Right cardiac atrium (tissue), 5 donors: ENCODE data around the gene BEX4. TPM values are rescaled to one million over a fixed set of nuclear protein-coding genes. Genes with fewer than 3 reads are reported as not detected.

Experiments
- ATAC-seq, 2 donors: fragments of 200-7000 bp; cut with Tn5 transposase; one replicate each; pipeline versions ENCODE4 v1.8.0 to v1.9.1; 2020; ENCODE audit warnings: moderate library complexity in 2 of 2, mild to moderate bottlenecking in 1 of 2
- DNase-seq, 3 donors: peaks; one replicate each; pipeline ENCODE4 v3.0.0-alpha.2; 2020
- H3K27ac ChIP-seq: one replicate; pipeline ENCODE4 v1.5.1; 2013; ENCODE audit warnings: mild to moderate bottlenecking, low read length, control low read depth, moderate library complexity
- H3K27me3 ChIP-seq: one replicate; pipeline ENCODE4 v1.6.1; 2013; ENCODE audit not compliant: control insufficient read depth, insufficient read depth
- H3K4me1 ChIP-seq: one replicate; pipeline ENCODE4 v1.6.1; 2013; ENCODE audit warnings: low read length; ENCODE audit not compliant: control insufficient read depth, insufficient read depth
- H3K4me3 ChIP-seq: one replicate; pipeline ENCODE4 v1.5.1; 2013; ENCODE audit warnings: low read length, control low read depth
- H3K9me3 ChIP-seq: one replicate; pipeline ENCODE4 v1.6.1; 2013; ENCODE audit warnings: low read length; ENCODE audit not compliant: control insufficient read depth
- WGBS: extraction: QIAGEN DNeasy Blood & Tissue Kit; methylation state at CpG from one replicate; pipeline ENCODE4 v1.1.7; 2013; 5-methylcytosine and 5-hydroxymethylcytosine counted together
- intact Hi-C, 4 donors: fragments of 100-400 bp; cut with DNase I; formaldehyde crosslinking; loops; one replicate each; pipeline versions ENCODE4 v1.11.0 to v1.14.0; 2022 to 2023
- polyA plus RNA-seq: library from polyadenylated mRNA; stranded (reverse); fragments of 200-250 nt; gene quantifications from one replicate; pipeline ENCODE4 v1.2.3, GENCODE V29; 2013
- total RNA-seq, 4 donors: library from RNA; stranded (reverse); fragmentation: NEBNext Ultra II Directional; extraction: Animal tissue kit (Norgen Biotek cat#: 25700); gene quantifications; one replicate each; pipeline ENCODE4 v1.2.1, GENCODE V29; 2021
- donor health status: healthy with polysubstance abuse.
- donor health status: DM: no; HTN: yes; CAD: no.
- donor health status: DM: no; HTN: no; CAD: no.
- donor health status: DM: no; HTN: yes; CAD: no; lungs with severe emphysema.
- donor health status: DM: yes; HTN: yes; CAD: no.

The BEX4 gene
- total and polyA plus RNA-seq, 5 donors, result 62.9 to 141 (median 81.8) TPM

DNA sequence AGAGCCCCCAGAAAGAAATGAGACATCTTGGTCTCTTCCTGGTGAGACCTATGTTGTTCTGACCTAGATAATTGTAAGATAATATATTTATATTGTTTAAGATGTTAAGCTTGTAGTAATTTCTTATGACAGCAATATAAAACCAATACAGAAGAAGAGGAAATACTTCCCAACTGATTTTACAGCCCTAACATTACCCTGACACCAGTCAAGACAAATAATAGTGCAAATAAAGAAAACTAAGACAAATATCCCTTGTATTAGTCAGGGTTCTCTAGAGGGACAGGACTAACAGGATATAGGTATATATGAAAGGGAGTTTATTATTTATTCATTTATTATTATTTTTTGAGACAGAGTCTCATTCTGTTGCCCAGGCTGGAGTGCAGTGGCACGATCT lies 21.4 kb downstream of the BEX4 start:
- intact Hi-C loops, result no loop called here
- WGBS, result 96% methylated on average over 1 of the region's 1 CpG
- Histone ChIP-seq H3K9me3 (no peaks in the 10 kb centered on the region), H3K4me3 (no peak overlapping the region), H3K27ac (no peak overlapping the region), H3K4me1 (no peaks in the 10 kb centered on the region), H3K27me3 (no peaks in the 10 kb centered on the region)
- no peak for DNase-seq
- no peak for ATAC-seq

DNA sequence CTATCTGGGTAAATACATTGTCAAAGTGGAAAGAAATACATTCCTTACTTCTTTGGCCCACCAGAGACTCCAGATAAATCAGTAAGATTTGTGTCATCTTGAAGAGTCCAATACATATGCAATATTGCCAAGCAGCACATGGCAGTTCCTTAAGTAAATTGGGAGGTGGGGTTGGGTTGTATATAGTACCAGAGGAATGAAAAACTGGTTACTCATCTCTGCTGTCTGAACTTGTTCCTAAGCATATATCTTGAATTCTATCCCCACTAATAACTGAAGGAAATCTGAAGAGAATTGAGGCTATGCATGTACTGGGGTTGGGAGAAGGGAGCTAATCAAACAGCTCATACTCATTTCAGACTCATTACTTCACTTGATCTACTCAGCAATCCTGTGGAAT lies 25.2 kb downstream of the BEX4 start:
- Histone ChIP-seq H3K4me3 (no peak overlapping the region), H3K27ac (no peak overlapping the region), H3K9me3 (no peaks in the 10 kb centered on the region), H3K27me3 (no peaks in the 10 kb centered on the region), H3K4me1 (no peaks in the 10 kb centered on the region)
- no peak for DNase-seq
- no peak for ATAC-seq
- intact Hi-C loops, result no loop called here

DNA sequence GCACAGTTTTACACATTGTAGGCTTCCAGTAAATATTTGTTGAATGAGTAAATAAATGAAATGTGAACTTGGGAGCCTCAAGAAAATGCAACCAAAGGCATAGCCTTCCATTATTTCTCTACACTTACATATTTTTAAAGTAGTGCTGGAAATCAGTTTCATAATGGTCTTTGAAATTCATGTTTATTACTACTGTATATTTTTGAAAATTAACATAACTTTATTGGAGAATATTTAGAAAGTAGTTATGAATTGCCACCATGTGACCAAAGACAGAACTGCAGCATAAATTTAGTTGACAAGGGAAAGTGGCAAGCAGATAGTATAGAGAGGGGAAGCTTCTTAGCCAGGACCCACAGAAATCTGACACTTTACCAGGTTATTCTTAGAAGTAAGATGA lies 33.6 kb downstream of the BEX4 start:
- Histone ChIP-seq H3K27ac (no peak overlapping the region), H3K4me3 (no peak overlapping the region), H3K27me3 (no peaks in the 10 kb centered on the region), H3K4me1 (no peaks in the 10 kb centered on the region), H3K9me3 (no peaks in the 10 kb centered on the region)
- intact Hi-C loops, result no loop called here
- no peak for ATAC-seq
- no peak for DNase-seq

DNA sequence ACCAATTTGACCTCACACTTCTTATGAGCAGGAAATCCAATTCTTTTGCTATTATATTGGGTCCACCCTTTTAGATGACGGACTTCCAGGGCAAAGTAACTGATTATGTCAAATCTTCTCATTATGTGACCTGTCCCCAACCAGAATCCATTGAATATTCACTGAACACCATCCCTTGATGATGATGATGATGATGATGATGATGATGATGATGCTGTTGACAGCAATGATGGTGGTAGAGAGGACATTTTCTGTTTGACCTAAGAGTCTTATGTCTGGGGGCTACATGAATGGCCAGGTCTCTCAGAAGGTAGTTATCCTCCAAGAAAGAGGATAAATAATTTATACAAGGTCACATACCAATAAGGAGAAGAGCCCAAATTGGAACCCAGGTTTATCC lies 34.9 kb downstream of the BEX4 start:
- Histone ChIP-seq H3K27me3 (no peaks in the 10 kb centered on the region), H3K9me3 (no peaks in the 10 kb centered on the region), H3K27ac (no peak overlapping the region), H3K4me1 (no peaks in the 10 kb centered on the region), H3K4me3 (no peak overlapping the region)
- ATAC-seq (no peak), DNase-seq (no peak)
- WGBS, result 75% methylated on average over 1 of the region's 1 CpG
- intact Hi-C loops, result loop anchor here in 1 of 4 donors (5.0 kb wide), 1 partner anchor 38 kb away; no protein-coding TSS in a partner anchor

DNA sequence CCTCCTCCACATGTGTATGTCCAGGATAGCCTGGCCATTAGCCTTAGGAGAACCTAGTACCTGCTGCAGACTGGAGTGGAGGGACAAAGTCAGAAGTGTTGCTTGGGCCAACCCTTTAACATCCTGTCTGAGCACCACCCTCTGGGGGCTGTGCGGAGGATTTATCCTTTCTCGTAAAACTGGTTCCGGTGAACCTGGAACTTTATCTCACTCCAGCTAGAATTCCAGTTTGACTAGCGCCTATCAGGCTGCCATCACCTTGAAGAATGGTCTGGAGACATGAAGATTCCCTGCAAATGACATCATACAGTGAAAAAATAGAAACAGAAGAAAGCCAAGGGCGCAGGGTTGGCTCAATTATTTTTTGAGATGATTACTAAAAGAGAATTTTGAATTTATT lies 36.1 kb downstream of the BEX4 start:
- H3K27ac ChIP-seq, result no peak overlapping the region
- DNase-seq, result no peak
- no peak overlapping the region for H3K4me3 ChIP-seq
- H3K4me1 ChIP-seq, result no peaks in the 10 kb centered on the region
- intact Hi-C loops, result loop anchor here in 1 of 4 donors (5.0 kb wide), 1 partner anchor 39 kb away; no protein-coding TSS in a partner anchor
- WGBS, result 34% methylated on average over 5 of the region's 5 CpGs
- ATAC-seq, result no peak
- no peaks in the 10 kb centered on the region for H3K9me3 ChIP-seq
- no peaks in the 10 kb centered on the region for H3K27me3 ChIP-seq

DNA sequence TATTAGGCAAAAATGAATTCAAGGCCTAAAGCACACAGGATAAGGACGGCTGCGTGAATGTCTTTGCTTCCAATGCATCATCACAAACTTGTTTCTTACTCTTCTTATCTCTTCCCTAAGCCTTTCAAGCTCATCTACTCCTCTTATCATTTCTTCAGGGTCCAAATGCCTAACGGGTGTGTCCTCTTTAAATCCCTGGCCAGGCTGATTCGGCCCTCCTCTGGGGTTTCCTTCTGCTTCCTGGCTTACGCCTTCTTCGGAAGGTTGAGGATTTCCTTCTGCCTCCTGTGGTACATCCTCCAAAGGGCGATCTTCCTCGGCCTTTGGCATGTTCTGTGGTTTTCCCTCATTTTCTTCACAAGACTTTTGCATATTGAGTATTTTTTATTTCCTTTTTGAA lies 38.7 kb downstream of the BEX4 start:
- no peak for DNase-seq
- peak in 1 of 2 donors; percentile 68 for ATAC-seq
- peak overlapping the region; percentile 99 for H3K27ac ChIP-seq
- H3K4me3 ChIP-seq, result peak overlapping the region; percentile 99
- H3K4me1 ChIP-seq, result no peaks in the 10 kb centered on the region
- H3K9me3 ChIP-seq, result no peaks in the 10 kb centered on the region
- H3K27me3 ChIP-seq, result no peaks in the 10 kb centered on the region
- WGBS, result 9% methylated on average over 8 of the region's 8 CpGs
- intact Hi-C loops, result loop anchor here in 1 of 4 donors (5.0 kb wide), 1 partner anchor 41 kb away; no protein-coding TSS in a partner anchor

DNA sequence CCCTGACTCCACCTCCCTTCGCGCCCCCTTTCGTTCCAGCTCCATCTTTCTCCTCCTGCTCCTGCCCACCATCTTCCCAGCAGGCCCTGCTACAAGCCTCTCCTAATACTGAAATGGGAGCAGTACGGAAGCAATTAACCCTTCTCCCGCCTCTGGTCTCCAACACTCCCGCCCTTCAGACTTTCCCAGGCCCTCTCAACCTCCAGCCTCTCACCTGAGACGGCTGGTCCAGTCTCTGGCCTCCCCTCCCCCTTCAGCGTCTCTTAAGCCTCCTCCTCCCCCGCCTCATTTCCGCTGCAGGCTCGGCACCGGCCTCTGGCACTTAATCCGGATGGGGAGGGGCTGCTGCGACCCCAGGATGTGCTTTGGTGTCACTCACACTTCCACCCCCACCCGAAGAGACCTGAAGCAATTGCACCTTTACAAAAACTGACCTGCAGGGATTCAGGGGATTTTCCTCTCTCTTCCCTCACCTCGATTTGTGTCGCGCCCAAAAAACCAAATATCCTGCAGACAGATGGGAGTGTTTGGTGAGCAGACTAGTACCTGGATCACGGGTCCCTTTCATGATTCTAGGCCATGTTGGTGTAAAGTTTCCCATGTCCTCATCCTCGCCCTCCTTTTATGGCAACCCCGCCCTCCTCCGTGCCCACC lies 39.4 kb downstream of the BEX4 start:
- intact Hi-C loops, result loop anchor here in 1 of 4 donors (5.0 kb wide), 1 partner anchor 42 kb away; no protein-coding TSS in a partner anchor
- ATAC-seq (peak; percentile 78 to 85), DNase-seq (peak; percentile 55 to 76 (median 74))

DNA sequence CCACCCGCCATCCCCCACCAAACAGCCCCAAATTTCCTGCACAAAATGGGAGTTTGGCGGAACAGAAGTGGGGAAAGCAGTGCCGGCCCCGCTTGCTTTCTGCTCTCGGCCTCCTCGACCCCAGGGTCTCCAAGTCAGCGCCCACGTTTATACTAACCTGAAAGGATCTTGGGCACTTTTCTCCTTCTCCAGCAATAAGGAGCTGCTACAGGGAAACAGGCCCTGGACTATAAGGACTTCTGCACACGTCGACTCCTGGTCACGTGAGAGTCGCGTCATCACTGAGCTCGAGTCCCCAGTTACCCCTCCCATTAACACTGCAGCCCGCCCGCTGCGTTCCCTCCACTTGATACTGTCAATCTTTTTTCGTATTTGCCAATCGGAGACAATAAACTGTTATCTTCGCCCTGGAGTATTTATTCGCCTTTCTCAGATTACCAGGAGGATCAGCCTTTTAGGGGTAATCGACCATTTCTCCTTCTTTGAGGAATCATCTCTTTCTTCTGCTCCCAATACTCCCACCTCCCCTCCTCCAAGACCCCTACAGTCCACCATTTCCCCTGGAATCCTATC lies 40.1 kb downstream of the BEX4 start, which contains the start of gene TCEAL8:
TCEAL8 (minus strand) TSS at position 235 of the 573 bp plus-strand sequence. CDS start 1,176 bp downstream, outside the sequence.
- ATAC-seq, result peak; percentile 97 to 98
- no peaks in the 10 kb centered on the region for H3K9me3 ChIP-seq
- H3K27ac ChIP-seq, result peak within 1 kb of the TSS; percentile 99
- WGBS, result 0% methylated on average over 22 of the region's 22 CpGs
- intact Hi-C loops, result loop anchor here in 1 of 4 donors (5.0 kb wide), 1 partner anchor 43 kb away; no protein-coding TSS in a partner anchor
- H3K4me1 ChIP-seq, result no peaks in the 10 kb centered on the region
- DNase-seq, result peak; percentile 84 to 94 (median 89)
- no peaks in the 10 kb centered on the region for H3K27me3 ChIP-seq
- H3K4me3 ChIP-seq, result peak within 1 kb of the TSS; percentile 99

More for the DNA sequence above, 39.4 kb downstream of the BEX4 start:
- no peaks in the 10 kb centered on the region for H3K4me1 ChIP-seq
- H3K9me3 ChIP-seq, result no peaks in the 10 kb centered on the region
- peak overlapping the region; percentile 99 for H3K27ac ChIP-seq
- H3K27me3 ChIP-seq, result no peaks in the 10 kb centered on the region
- WGBS, result under 1% methylated on average over 22 of the region's 22 CpGs
- peak overlapping the region; percentile 99 for H3K4me3 ChIP-seq

DNA sequence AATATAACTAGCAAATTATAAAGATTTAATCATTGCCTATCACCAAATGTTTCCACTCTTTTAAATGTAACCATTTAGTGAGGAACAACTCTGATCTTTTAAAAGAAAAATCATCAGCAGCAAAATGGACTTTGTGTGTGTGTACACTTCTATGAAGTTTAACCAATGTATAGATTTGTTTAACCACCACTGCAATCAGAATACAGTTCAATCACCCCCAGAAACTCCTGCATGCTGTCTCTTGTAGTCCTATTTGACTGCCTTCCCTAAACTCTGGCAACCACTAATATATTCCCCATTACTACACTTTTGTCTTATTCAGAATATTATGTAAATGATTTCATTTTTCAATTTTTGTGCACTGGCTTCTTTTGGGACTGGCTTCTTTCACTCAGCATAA lies 41.7 kb downstream of the BEX4 start:
- intact Hi-C loops, result no loop called here
- H3K9me3 ChIP-seq, result no peaks in the 10 kb centered on the region

DNA sequence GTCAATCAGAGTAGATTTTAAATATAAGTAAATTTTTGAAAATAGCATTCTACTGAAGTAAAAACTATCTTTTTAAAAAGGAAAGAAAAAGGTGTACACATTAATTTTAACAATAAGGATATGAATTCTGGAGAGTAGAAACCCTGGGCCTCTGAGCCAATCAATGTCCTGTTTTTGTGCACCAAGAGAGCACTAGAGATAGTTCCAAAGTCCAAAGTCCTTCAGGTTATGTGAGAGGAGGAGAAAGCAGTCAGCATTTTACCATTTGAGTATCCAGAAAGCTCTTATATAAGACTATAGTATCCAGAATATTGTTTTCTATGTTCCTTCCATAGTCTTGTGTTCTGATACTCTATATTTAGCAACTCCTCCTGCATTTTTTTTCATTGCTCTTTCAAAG lies 43.4 kb downstream of the BEX4 start:
- Histone ChIP-seq H3K4me3 (no peak overlapping the region), H3K4me1 (no peaks in the 10 kb centered on the region), H3K9me3 (no peaks in the 10 kb centered on the region), H3K27ac (no peak overlapping the region), H3K27me3 (no peaks in the 10 kb centered on the region)
- ATAC-seq (no peak), DNase-seq (no peak)
- intact Hi-C loops, result no loop called here

More for the DNA sequence above, 41.7 kb downstream of the BEX4 start:
- no peak overlapping the region for H3K27ac ChIP-seq
- no peaks in the 10 kb centered on the region for H3K4me1 ChIP-seq
- no peaks in the 10 kb centered on the region for H3K27me3 ChIP-seq
- DNase-seq, result no peak
- H3K4me3 ChIP-seq, result no peak overlapping the region
- ATAC-seq, result no peak
